Stimulated activated effector memory CD8-positive, alpha-beta T cell treated with anti-CD3 and anti-CD28 coated beads, Interleukin-12 subunit alpha, Interleukin-12 subunit beta, amount 100 ng/mL, for 72 hours (primary cell): Measurements from ENCODE around the gene MGAT4C.
"Not testable (repeated sequence)": the region's sequence is repeated elsewhere in the genome, so short reads cannot be mapped to it uniquely, and the experiment has no call there.

Source experiments
- ATAC-seq: fragments of 150-1000 bp; cut with Tn5 transposase; 2 replicates; pipeline ENCODE4 v1.10.0; 2021
- DNase-seq, 2 donors: peaks; one replicate each; pipeline ENCODE4 v3.0.0; 2021 to 2022; ENCODE audit warnings: low spot score in 2 of 2
- H3K27ac Mint-ChIP-seq: one replicate; pipeline ENCODE4 v1.8.0; 2022; ENCODE audit warnings: mild to moderate bottlenecking, mixed read lengths
- H3K36me3 Mint-ChIP-seq: one replicate; pipeline ENCODE4 v1.8.0; 2022; ENCODE audit warnings: mild to moderate bottlenecking, mixed read lengths
- H3K4me1 Mint-ChIP-seq: one replicate; pipeline ENCODE4 v1.8.0; 2022; ENCODE audit warnings: mixed read lengths
- H3K4me3 Mint-ChIP-seq: one replicate; pipeline ENCODE4 v1.8.0; 2022; ENCODE audit warnings: mild to moderate bottlenecking, mixed read lengths
- H3K9me3 Mint-ChIP-seq: one replicate; pipeline ENCODE4 v1.8.0; 2022; ENCODE audit warnings: mixed read lengths

Gene MGAT4C

GRCh38 chr12:86186449-86186848, 69.7 kb downstream of the MGAT4C start:
- Mint-ChIP-seq H3K36me3 (no peaks in the 10 kb centered on the region), H3K4me1 (no peaks in the 10 kb centered on the region), H3K27ac (no peak overlapping the region), H3K9me3 (peaks cover 16% of the 10 kb centered on the region), H3K4me3 (no peak overlapping the region)
- no peak for ATAC-seq
- no peak for DNase-seq

- Mint-ChIP-seq H3K4me1 (no peaks in the 10 kb centered on the region), H3K27ac (no peak overlapping the region), H3K4me3 (no peak overlapping the region), H3K9me3 (peaks cover 17% of the 10 kb centered on the region), H3K36me3 (no peaks in the 10 kb centered on the region)
- DNase-seq (no peak), ATAC-seq (no peak)
Observed at GRCh38 chr12:86179855-86180254, 76.3 kb downstream of the MGAT4C start.

- Mint-ChIP-seq H3K9me3 (peaks cover 16% of the 10 kb centered on the region), H3K4me3 (no peak overlapping the region), H3K4me1 (no peaks in the 10 kb centered on the region), H3K36me3 (no peaks in the 10 kb centered on the region), H3K27ac (no peak overlapping the region)
- DNase-seq = no peak
- ATAC-seq = no peak
Observed at GRCh38 chr12:86174188-86174587, 82.0 kb downstream of the MGAT4C start.

- DNase-seq = no peak
- H3K9me3 Mint-ChIP-seq = peaks cover 12% of the 10 kb centered on the region
- no peak overlapping the region for H3K4me3 Mint-ChIP-seq
- ATAC-seq = no peak
- H3K4me1 Mint-ChIP-seq = no peaks in the 10 kb centered on the region
- H3K27ac Mint-ChIP-seq = no peak overlapping the region
- H3K36me3 Mint-ChIP-seq = no peaks in the 10 kb centered on the region
Observed at GRCh38 chr12:86172913-86173443, 83.2 kb downstream of the MGAT4C start.

GRCh38 chr12:86170051-86170450, 86.1 kb downstream of the MGAT4C start:
- Mint-ChIP-seq H3K27ac (no peak overlapping the region), H3K4me1 (no peaks in the 10 kb centered on the region), H3K36me3 (no peaks in the 10 kb centered on the region), H3K9me3 (peaks cover 7% of the 10 kb centered on the region), H3K4me3 (no peak overlapping the region)
- ATAC-seq (no peak), DNase-seq (no peak)

GRCh38 chr12:86158956-86159355, 97.2 kb downstream of the MGAT4C start:
- DNase-seq (no peak), ATAC-seq (no peak)
- H3K9me3 Mint-ChIP-seq = peaks cover 22% of the 10 kb centered on the region
- H3K4me1 Mint-ChIP-seq = no peaks in the 10 kb centered on the region
- H3K4me3 Mint-ChIP-seq = no peak overlapping the region
- H3K27ac Mint-ChIP-seq = no peak overlapping the region
- H3K36me3 Mint-ChIP-seq = no peaks in the 10 kb centered on the region

GRCh38 chr12:86154620-86155019, 101.6 kb downstream of the MGAT4C start:
- ATAC-seq = no peak
- Mint-ChIP-seq H3K4me3 (no peak overlapping the region), H3K4me1 (no peaks in the 10 kb centered on the region), H3K27ac (no peak overlapping the region), H3K36me3 (no peaks in the 10 kb centered on the region), H3K9me3 (peaks cover 17% of the 10 kb centered on the region)
- no peak for DNase-seq

GRCh38 chr12:86148612-86149011, 107.6 kb downstream of the MGAT4C start:
- no peak overlapping the region for H3K4me3 Mint-ChIP-seq
- H3K36me3 Mint-ChIP-seq = no peaks in the 10 kb centered on the region
- DNase-seq = no peak
- no peaks in the 10 kb centered on the region for H3K4me1 Mint-ChIP-seq
- no peak overlapping the region for H3K27ac Mint-ChIP-seq
- H3K9me3 Mint-ChIP-seq = peaks cover 7% of the 10 kb centered on the region
- no peak for ATAC-seq

GRCh38 chr12:86148071-86148470, 108.1 kb downstream of the MGAT4C start:
- Mint-ChIP-seq H3K36me3 (no peaks in the 10 kb centered on the region), H3K4me3 (no peak overlapping the region), H3K27ac (no peak overlapping the region), H3K9me3 (peaks cover 10% of the 10 kb centered on the region), H3K4me1 (no peaks in the 10 kb centered on the region)
- no peak for DNase-seq
- no peak for ATAC-seq

GRCh38 chr12:86145156-86145555, 111.0 kb downstream of the MGAT4C start:
- Mint-ChIP-seq H3K9me3 (peaks cover 4% of the 10 kb centered on the region), H3K4me1 (no peaks in the 10 kb centered on the region), H3K4me3 (no peak overlapping the region), H3K36me3 (no peaks in the 10 kb centered on the region), H3K27ac (no peak overlapping the region)
- DNase-seq = no peak
- ATAC-seq = no peak

- no peak for ATAC-seq
- H3K27ac Mint-ChIP-seq = no peak overlapping the region
Observed at GRCh38 chr12:86143162-86143561, 113.0 kb downstream of the MGAT4C start.

GRCh38 chr12:86139671-86140070, 116.5 kb downstream of the MGAT4C start:
- Mint-ChIP-seq H3K9me3 (peaks cover 18% of the 10 kb centered on the region), H3K4me1 (no peaks in the 10 kb centered on the region), H3K27ac (no peak overlapping the region), H3K4me3 (no peak overlapping the region), H3K36me3 (no peaks in the 10 kb centered on the region)
- DNase-seq (no peak), ATAC-seq (no peak)

More at GRCh38 chr12:86143162-86143561, 113.0 kb downstream of the MGAT4C start:
- DNase-seq = no peak
- Mint-ChIP-seq H3K4me1 (no peaks in the 10 kb centered on the region), H3K4me3 (no peak overlapping the region), H3K9me3 (peaks cover 8% of the 10 kb centered on the region), H3K36me3 (no peaks in the 10 kb centered on the region)

GRCh38 chr12:86138770-86139169, 117.4 kb downstream of the MGAT4C start:
- Mint-ChIP-seq H3K9me3 (peaks cover 18% of the 10 kb centered on the region), H3K4me3 (no peak overlapping the region), H3K27ac (no peak overlapping the region), H3K4me1 (no peaks in the 10 kb centered on the region), H3K36me3 (no peaks in the 10 kb centered on the region)
- DNase-seq (no peak), ATAC-seq (no peak)

GRCh38 chr12:86137936-86138335, 118.3 kb downstream of the MGAT4C start:
- Mint-ChIP-seq H3K4me3 (no peak overlapping the region), H3K4me1 (no peaks in the 10 kb centered on the region), H3K9me3 (peaks cover 14% of the 10 kb centered on the region), H3K36me3 (no peaks in the 10 kb centered on the region), H3K27ac (no peak overlapping the region)
- DNase-seq (no peak), ATAC-seq (no peak)

GRCh38 chr12:86134561-86134960, 121.6 kb downstream of the MGAT4C start:
- ATAC-seq = no peak
- Mint-ChIP-seq H3K9me3 (peaks cover 18% of the 10 kb centered on the region), H3K4me3 (no peak overlapping the region), H3K27ac (no peak overlapping the region), H3K4me1 (no peaks in the 10 kb centered on the region), H3K36me3 (no peaks in the 10 kb centered on the region)
- no peak for DNase-seq

- not testable (repeated sequence) for DNase-seq, H3K36me3 Mint-ChIP-seq, H3K9me3 Mint-ChIP-seq, H3K27ac Mint-ChIP-seq, H3K4me1 Mint-ChIP-seq, H3K4me3 Mint-ChIP-seq
- peak; percentile 36 for ATAC-seq
Observed at GRCh38 chr12:86126900-86127299, 129.3 kb downstream of the MGAT4C start.
